Adrenal gland (tissue), 5 donors: Measurements from ENCODE around the gene CAMSAP2.

ENCODE experiments used
- CTCF ChIP-seq, 6 experiments: fragments of 450-650 bp in 4 of 6; fragments of 200-600 bp in 2 of 6; sonication (generic) in 1 of 6; IDR thresholded peaks; 1 replicate in 5 of 6; 2 replicates in 1 of 6; pipeline versions ENCODE4 v1.5.1 to v1.8.0; 2016 to 2021; ENCODE audit warnings: antibody characterized with exemption in 6 of 6, mild to moderate bottlenecking in 2 of 6, moderate library complexity in 1 of 6
- POLR2A ChIP-seq, 2 donors: fragments of 450-650 bp; IDR thresholded peaks; one replicate each; pipeline ENCODE4 v1.6.1; 2017; ENCODE audit warnings: antibody characterized with exemption in 2 of 2, mild to moderate bottlenecking in 2 of 2, moderate library complexity in 1 of 2
- donor health status: DM: no; HTN: no; CAD: no.

GRCh38 chr1:200737647-200738291 is 924 bp upstream of the CAMSAP2 start:
- TF ChIP-seq CTCF (IDR thresholded peaks at IDR 0.05): no peak
- TF ChIP-seq POLR2A (IDR thresholded peaks at IDR 0.05): no peak
